NCI-H82 treated with DMSO at 0.1 percent for 48 hours (cell line): ENCODE measurements around the gene CC2D2A.
"Not testable (repeated sequence)": the region's sequence is repeated elsewhere in the genome, so short reads cannot be mapped to it uniquely, and the experiment has no call there.

Experiments used
- DNase-seq: peaks from one replicate; lab custom pipeline; 2025; ENCODE audit not compliant: unreplicated experiment; lab: John Stamatoyannopoulos, UW

CC2D2A gene

GRCh38 chr4:15556511-15557092, 86.9 kb downstream of the CC2D2A start:
- no peak for DNase-seq

- DNase-seq: no peak
These were observed 88.3 kb downstream of the CC2D2A start for GRCh38 chr4:15557786-15558550.

DNA sequence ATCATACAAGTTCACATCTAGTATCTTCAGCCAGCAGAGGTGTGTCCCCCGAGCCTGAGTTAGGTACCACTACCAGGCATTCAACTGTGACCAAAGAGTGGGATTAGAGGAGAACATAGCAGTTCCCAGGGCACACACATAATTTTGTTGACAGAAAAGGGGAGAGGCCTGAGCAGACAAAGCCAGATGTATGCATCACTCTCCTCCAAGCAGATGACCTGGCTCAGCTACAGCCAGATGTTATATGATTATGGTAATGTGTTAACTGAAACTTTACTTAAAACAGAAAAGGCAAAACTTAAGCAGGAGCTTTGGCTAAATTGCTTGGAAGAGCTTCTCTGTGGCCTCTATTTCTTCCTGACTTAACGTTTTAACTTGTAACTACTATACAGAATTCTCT, 88.9 kb downstream of the CC2D2A start:
- no peak for DNase-seq

GRCh38 chr4:15562114-15562513, 92.4 kb downstream of the CC2D2A start:
- no peak for DNase-seq

DNA sequence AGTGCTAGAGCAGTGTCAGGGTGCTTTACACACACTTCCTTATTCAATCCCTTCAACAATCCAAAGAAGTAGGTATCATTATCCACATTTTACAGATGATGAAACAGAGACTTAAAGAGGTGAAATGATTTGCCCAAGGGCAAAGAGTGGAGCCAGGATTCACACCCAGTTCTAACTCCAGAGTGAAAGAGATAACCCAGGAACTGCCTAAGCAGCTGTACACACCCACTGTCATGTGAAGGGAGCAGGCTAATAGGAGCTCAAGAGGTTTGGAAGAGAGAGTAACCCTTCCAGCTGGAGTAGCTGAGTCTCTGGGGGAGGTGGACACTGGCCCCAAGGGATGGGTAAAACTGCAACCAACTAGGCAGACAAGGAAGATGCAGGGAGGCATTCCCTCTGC, 92.9 kb downstream of the CC2D2A start:
- DNase-seq: no peak

GRCh38 chr4:15563871-15564270, 94.2 kb downstream of the CC2D2A start:
- no peak for DNase-seq

DNA sequence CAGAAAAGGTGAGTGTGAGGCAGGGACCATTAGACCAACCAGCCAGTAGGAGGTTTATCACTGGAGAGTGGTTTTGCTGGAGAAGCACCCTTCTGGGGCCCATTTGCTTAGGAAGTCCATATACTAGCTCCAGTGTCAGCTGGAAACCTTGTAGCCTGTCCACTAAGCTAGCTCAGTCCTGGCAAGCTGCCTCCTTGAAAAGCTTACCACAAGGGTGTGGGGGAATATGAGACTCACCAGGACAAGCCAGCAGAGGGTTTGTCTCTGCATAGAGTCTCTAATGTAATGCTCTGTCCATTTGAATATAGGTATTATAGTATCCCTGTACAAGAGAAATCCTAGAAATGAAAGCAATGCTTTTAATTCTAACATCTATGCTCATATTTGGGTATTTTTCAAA, 99.1 kb downstream of the CC2D2A start:
- no peak for DNase-seq

DNA sequence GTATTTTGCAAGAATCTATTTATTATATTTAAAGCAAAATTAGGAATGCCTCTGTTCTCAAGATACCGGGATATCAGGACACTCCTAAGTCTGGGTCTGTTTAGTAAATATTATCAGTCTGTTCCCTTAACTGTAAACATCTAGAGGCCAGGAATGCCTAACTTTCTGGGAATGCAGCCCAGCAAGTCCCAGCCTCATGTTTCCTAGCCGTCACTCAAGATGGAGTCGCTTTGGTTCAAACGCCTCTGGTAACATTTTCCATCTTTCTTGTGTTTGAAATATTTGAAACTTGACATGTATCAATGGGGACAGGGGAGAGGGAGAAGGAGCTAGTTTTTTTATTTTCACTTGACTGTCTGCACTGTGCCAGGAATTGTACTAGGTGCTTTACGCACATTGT, 100.1 kb downstream of the CC2D2A start:
- DNase-seq: no peak

- no peak for DNase-seq
These were observed 106.3 kb downstream of the CC2D2A start for GRCh38 chr4:15575966-15576365.

DNA sequence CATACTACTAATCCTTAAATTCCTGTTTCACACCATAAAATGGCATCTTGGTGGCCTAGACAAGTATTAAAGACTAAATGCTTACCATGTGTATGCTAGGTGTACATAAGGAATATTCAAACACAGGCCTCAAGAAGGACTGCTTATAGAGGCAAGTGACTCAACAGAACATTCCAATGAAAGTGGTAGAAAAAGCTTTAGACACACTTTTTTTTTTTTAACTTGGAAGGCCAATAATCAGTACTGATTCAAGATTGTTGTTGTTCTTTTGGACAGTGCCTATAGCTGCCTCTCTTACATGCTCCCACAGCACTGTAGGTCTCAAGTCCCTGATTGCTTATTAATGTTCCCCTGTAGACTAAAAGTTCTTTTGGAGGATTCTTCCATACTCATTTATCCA, 107.8 kb downstream of the CC2D2A start:
- DNase-seq: no peak

GRCh38 chr4:15584785-15585184, 115.1 kb downstream of the CC2D2A start:
- DNase-seq: no peak

DNA sequence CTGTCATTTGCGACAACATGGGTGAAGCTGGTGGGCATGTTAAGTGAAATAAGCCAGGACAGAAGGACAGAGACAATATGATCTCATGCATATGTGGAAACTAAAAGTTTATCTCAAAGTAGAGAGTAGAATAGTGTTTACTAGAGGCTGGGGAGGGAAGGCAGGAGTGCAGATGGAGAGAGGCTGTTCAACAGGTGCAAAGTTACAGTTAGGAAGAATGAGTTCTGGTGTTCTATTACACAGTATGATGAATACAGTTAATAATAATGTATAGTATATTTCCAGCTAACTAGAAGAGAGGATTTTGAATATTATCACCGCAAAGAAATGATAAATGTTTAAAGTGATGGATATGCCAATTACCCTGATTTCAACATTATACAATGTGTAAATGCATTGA, 115.6 kb downstream of the CC2D2A start:
- DNase-seq: no peak

- DNase-seq: no peak
These were observed 116.4 kb downstream of the CC2D2A start for GRCh38 chr4:15586066-15586465.

DNA sequence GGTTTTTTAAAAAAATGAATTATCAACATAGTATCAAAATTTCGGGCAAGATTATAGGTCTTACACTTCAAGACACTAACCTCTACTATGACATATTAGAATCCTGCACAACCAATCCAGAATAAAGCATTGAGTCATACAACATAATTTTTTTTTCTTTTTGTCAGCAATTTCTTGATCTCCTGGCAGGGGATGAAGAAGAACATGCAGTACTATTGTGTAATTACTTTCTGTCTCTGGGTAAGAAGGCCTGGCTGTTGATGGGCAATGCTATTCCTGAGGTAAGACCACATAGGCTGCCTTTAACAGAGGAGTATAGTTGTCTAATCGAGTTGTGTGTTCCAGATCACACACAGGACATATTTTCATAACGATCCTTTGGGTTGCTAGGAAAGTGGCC, 118.0 kb downstream of the CC2D2A start:
- no peak for DNase-seq

DNA sequence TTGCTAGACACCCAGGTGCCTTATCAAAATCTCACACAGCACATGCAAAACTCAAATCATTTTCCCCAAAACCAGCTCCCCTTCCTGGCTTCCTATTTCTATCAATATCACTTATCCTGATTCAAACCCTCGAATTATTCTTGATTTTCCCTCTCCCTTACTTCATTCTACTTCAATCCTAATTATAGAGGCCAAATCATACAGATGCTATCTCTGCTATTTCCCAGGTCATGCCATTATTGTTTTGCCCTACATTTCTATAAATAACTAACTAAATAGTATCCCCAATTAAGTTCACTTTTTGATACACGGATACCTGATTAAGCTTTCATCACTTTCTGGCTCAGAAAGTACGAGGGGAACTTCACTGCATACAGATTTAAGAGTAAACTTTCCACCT, 123.1 kb downstream of the CC2D2A start:
- no peak for DNase-seq

- DNase-seq: no peak
These were observed 129.0 kb downstream of the CC2D2A start for GRCh38 chr4:15598644-15599043.

DNA sequence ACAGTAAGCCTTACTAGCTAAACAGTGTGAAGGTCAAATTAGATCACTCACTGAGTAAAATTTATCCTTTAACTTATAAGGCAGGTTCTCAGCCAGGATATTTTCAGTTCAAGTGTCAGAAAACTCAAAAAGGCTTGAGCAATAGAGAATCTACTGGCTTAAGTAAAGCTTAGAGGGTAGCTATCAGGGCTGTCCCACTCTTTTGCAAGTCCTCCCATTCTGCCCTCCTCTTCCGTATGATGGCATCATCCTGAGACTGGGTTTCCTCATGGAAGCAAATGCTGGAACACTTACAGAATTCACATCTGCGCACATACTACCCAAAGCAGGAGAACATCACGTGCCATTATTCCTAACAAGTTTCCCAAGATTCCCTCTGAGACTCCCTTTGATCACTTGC, 130.5 kb downstream of the CC2D2A start:
- no peak for DNase-seq

DNA sequence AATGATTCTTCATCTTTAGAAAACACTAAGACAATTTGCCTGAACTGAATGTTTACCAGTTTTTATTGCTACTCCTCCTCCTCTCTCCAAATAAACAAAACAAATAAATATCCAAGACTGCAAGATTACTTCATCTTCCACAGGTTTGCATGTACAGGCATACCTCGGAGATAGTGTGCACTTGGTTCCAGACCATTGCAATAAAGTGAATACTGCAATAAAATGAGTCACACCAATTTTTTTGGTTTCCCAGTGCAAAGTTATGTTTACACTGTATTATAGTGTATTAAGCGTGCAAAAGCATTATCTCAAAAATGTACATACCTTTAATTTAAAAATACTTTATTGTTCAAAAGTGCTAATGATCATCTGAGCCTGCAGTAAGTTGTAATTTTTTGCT, 132.2 kb downstream of the CC2D2A start:
- no peak for DNase-seq

GRCh38 chr4:15605537-15605936, 135.9 kb downstream of the CC2D2A start:
- DNase-seq: no peak

DNA sequence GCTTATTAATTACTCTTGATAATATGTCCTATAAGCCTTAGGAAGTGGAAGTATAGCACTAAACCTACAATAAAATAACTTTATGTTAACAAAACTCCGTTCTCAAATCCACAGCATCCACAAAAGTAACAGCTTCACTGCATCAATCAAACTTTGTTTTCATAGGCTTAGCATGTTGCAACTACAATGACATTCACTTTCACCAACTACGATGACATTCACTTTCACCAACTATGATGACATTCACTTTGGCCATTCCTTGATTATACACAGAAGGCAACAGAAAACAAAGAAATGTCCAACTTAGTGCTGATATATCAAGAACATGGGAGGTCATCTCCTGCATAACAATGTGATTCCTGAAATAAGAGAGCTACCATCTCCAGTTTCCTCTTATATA, 141.2 kb downstream of the CC2D2A start:
- no peak for DNase-seq

GRCh38 chr4:15612136-15612535, 142.5 kb downstream of the CC2D2A start:
- DNase-seq: no peak

GRCh38 chr4:15614891-15615290, 145.2 kb downstream of the CC2D2A start:
- not testable (repeated sequence) for DNase-seq

DNA sequence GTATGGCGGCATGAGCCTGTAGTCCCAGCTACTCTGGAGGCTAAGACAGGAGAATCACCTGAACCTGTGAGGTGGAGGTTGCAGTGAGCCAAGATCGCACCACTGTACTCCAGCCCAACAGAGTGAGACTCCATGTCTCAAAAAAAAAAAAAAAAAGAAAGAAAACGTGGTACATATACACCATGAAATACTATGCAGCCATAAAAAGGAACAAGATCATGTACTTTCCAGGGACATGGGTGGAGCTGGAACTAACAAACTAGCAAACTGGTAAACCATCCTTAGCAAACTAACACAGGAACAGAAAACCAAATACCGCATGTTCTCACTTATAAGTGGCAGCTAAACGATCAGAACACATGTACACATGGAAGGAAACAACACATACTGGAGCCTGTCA, 147.7 kb downstream of the CC2D2A start:
- DNase-seq: not testable (repeated sequence)
